SK-N-SH treated with all-trans-retinoic acid at 6 μM for 48 hours (cell line): Measurements from ENCODE around the gene PSMB7.

Source experiments
- ATAC-seq: fragments of 200-7000 bp; cut with Tn5 transposase; 3 replicates; pipeline ENCODE4 v1.9.1; 2020; ENCODE audit warnings: mild to moderate bottlenecking, moderate library complexity
- ARNTL ChIP-seq: fragments of 450-650 bp; formaldehyde crosslinking; IDR thresholded peaks from 2 replicates; pipeline ENCODE4 v1.5.0; 2020; ENCODE audit warnings: low read depth, mild to moderate bottlenecking, moderate library complexity, borderline replicate concordance
- BACH2 ChIP-seq: fragments of 250-450 bp; sonication (Bioruptor Pico); IDR thresholded peaks from 2 replicates; pipeline ENCODE4 v1.9.0; 2021; ENCODE audit warnings: mild to moderate bottlenecking, borderline replicate concordance
- CSDC2 ChIP-seq: fragments of 250-450 bp; sonication (Bioruptor Pico); IDR thresholded peaks from 2 replicates; pipeline ENCODE4 v1.5.0; 2020; ENCODE audit warnings: mild to moderate bottlenecking, moderate library complexity
- ESRRG ChIP-seq: fragments of 250-450 bp; sonication (Bioruptor Pico); IDR thresholded peaks from 2 replicates; pipeline ENCODE4 v1.6.1; 2021; ENCODE audit warnings: mild to moderate bottlenecking
- GLIS3 ChIP-seq: fragments of 250-450 bp; sonication (Bioruptor Pico); IDR thresholded peaks from 2 replicates; pipeline ENCODE4 v1.5.0; 2020; ENCODE audit warnings: mild to moderate bottlenecking, moderate library complexity
- ISL1 ChIP-seq: fragments of 250-450 bp; sonication (Bioruptor Pico); IDR thresholded peaks from 2 replicates; pipeline ENCODE4 v2.1.2; 2022; ENCODE audit warnings: mild to moderate bottlenecking, moderate library complexity
- OSR1 ChIP-seq: fragments of 250-450 bp; sonication (Bioruptor Pico); IDR thresholded peaks from 2 replicates; pipeline ENCODE4 v1.8.0; 2022; ENCODE audit warnings: moderate library complexity, mild to moderate bottlenecking, inconsistent platforms
- PPARA ChIP-seq: fragments of 250-450 bp; sonication (Bioruptor Pico); IDR thresholded peaks from 2 replicates; pipeline ENCODE4 v1.5.0; 2020; ENCODE audit warnings: mild to moderate bottlenecking, borderline replicate concordance
- RARB ChIP-seq: fragments of 250-450 bp; sonication (Bioruptor Pico); IDR thresholded peaks from 2 replicates; pipeline ENCODE4 v1.8.0; 2021; ENCODE audit warnings: mild to moderate bottlenecking, moderate library complexity
- SNAI2 ChIP-seq: fragments of 250-450 bp; sonication (Bioruptor Pico); IDR thresholded peaks from 2 replicates; pipeline ENCODE4 v1.5.0; 2020; ENCODE audit warnings: mild to moderate bottlenecking, moderate library complexity
- TCF4 ChIP-seq: fragments of 250-450 bp; sonication (Bioruptor Pico); IDR thresholded peaks from 2 replicates; pipeline ENCODE4 v1.8.0; 2021; ENCODE audit warnings: mild to moderate bottlenecking, moderate library complexity, borderline replicate concordance
- TOX ChIP-seq: fragments of 250-450 bp; sonication (Bioruptor Pico); IDR thresholded peaks from 2 replicates; pipeline ENCODE4 v1.8.0; 2021; ENCODE audit warnings: mild to moderate bottlenecking, moderate library complexity, borderline replicate concordance
- ZC3H10 ChIP-seq: fragments of 250-450 bp; sonication (Bioruptor Pico); IDR thresholded peaks from 2 replicates; pipeline ENCODE4 v1.5.1; 2021; ENCODE audit warnings: mild to moderate bottlenecking, moderate library complexity
- ZFP3 ChIP-seq: fragments of 250-450 bp; sonication (Bioruptor Pico); IDR thresholded peaks from 2 replicates; pipeline ENCODE4 v1.5.0; 2020; ENCODE audit warnings: mild to moderate bottlenecking, moderate library complexity
- ZFP30 ChIP-seq: fragments of 450-650 bp; formaldehyde crosslinking; IDR thresholded peaks from 2 replicates; pipeline ENCODE4 v1.5.0; 2022; ENCODE audit warnings: mild to moderate bottlenecking, moderate library complexity
- ZNF565 ChIP-seq: fragments of 450-650 bp; formaldehyde crosslinking; conservative IDR thresholded peaks from 2 replicates; pipeline ENCODE4 v1.5.0; 2020; ENCODE audit warnings: low read depth, mild to moderate bottlenecking, moderate library complexity
- ZNF70 ChIP-seq: fragments of 450-650 bp; formaldehyde crosslinking; IDR thresholded peaks from 2 replicates; pipeline ENCODE4 v1.5.0; 2020; ENCODE audit warnings: mild to moderate bottlenecking, moderate library complexity
- ZNF8 ChIP-seq: fragments of 450-650 bp; formaldehyde crosslinking; IDR thresholded peaks from 2 replicates; pipeline ENCODE4 v1.5.0; 2020; ENCODE audit warnings: mild to moderate bottlenecking, moderate library complexity
- TF ChIP-seq, protein P1 (sequence below): fragments of 250-450 bp; sonication (Bioruptor Pico); IDR thresholded peaks from 2 replicates; pipeline ENCODE4 v1.8.0; 2021; ENCODE audit warnings: low read depth, mild to moderate bottlenecking, moderate library complexity, borderline replicate concordance
- TF ChIP-seq, protein P2 (sequence below): fragments of 250-450 bp; sonication (Bioruptor Pico); IDR thresholded peaks from 2 replicates; pipeline ENCODE4 v1.8.0; 2020; ENCODE audit warnings: mild to moderate bottlenecking, moderate library complexity, borderline replicate concordance
- TF ChIP-seq, protein P3 (sequence below): fragments of 250-450 bp; sonication (Bioruptor Pico); IDR thresholded peaks from 2 replicates; pipeline ENCODE4 v1.5.1; 2020; ENCODE audit warnings: low read depth, mild to moderate bottlenecking, moderate library complexity
- TF ChIP-seq, protein P4 (sequence below): fragments of 250-450 bp; sonication (Bioruptor Pico); IDR thresholded peaks from 2 replicates; pipeline ENCODE4 v1.5.1; 2021; ENCODE audit warnings: mild to moderate bottlenecking, moderate library complexity

The PSMB7 gene

DNA sequence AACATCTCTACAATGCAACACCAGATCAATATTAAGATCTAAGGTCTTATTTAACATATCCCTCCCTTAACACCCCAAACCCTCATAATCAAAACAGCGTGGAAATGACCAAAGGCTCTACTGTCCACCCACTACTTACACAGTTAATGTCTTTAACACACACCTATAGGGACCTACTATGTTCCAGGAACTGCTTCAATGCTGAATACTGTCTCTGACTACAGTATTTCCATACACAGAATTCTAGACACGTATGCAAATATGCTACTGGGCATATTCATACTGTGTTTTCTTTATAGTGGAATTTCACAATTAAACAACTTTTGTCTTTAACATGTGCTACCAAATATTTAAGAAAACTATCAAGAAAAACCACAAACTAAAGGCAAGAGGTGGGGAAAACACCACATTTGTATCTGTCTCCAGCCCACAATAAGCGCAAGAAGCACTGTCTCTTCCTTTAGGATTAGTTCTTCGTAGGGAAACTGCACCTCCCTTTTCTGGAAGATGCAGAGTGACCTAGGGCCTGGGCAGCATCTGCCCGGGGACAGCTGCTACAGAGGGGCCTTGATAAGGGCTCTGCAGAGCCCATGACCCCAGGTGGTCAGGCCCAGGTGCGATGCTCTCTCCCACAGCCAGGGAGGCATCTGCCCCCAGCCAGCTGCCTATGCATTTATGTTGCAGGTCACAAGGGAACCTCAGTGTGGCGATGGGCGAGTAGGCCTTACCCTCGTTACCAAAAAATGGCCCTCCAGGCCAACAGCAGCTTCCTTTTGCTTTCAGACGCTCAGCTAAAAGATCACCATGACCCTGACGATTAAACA lies 55.2 kb downstream of the PSMB7 start:
- no peak for TF ChIP-seq ISL1 (CRISPR knock-in tag)
- no peak for TF ChIP-seq BACH2
- no peak for TF ChIP-seq TOX (CRISPR knock-in tag)
- no peak for TF ChIP-seq RARB (CRISPR knock-in tag)
- TF ChIP-seq, protein P1, sequence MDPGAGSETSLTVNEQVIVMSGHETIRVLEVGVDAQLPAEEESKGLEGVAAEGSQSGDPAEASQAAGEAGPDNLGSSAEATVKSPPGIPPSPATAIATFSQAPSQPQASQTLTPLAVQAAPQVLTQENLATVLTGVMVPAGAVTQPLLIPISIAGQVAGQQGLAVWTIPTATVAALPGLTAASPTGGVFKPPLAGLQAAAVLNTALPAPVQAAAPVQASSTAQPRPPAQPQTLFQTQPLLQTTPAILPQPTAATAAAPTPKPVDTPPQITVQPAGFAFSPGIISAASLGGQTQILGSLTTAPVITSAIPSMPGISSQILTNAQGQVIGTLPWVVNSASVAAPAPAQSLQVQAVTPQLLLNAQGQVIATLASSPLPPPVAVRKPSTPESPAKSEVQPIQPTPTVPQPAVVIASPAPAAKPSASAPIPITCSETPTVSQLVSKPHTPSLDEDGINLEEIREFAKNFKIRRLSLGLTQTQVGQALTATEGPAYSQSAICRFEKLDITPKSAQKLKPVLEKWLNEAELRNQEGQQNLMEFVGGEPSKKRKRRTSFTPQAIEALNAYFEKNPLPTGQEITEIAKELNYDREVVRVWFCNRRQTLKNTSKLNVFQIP (CRISPR knock-in tag) = no peak
- no peak for TF ChIP-seq TCF4 (CRISPR knock-in tag)
- TF ChIP-seq PPARA (CRISPR knock-in tag) = no peak
- no peak for TF ChIP-seq ZNF70
- no peak for TF ChIP-seq ZC3H10 (CRISPR knock-in tag)
- no peak for TF ChIP-seq ESRRG (CRISPR knock-in tag)
- no peak for ATAC-seq

DNA sequence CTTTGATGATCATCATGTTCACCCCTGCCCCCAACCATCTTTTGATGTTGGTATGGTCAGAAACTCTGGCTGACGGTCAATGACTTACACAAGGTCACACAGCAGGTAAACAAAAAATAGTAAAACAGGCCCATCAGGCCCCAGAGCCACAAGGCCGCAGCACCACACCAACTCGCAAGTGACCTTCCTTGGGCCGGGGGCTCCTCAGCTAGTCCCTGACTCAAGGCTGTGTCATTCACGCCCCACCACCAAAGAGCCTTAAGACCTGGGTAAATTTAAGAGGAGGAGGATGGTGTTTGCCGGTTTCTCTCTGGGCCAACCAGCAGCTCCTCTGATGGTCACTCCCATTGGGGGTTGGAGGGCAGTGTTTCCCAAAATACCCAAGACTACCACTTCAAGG lies 55.8 kb downstream of the PSMB7 start:
- ATAC-seq = no peak

DNA sequence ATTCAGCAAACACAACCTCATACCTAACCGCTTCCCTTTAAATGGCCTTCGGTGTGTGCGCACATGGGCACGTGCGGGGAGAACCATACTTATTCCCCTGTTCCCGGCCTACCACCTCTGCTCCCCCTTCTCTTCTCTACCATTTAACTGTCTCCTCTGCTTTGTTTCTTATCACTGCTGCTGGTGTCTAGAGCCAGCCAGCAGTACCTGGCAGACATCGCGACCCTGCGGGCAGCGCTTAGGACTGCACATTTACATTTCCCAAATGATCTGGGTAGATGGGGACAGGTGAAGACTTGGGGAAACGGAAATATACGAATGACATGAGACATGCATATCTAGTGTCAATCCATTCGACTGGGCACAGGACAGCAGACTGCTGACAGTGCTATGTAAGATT lies 56.6 kb downstream of the PSMB7 start:
- no peak for TF ChIP-seq TCF4 (CRISPR knock-in tag)
- no peak for TF ChIP-seq OSR1 (CRISPR knock-in tag)
- no peak for TF ChIP-seq ZFP30 (CRISPR knock-in tag)
- TF ChIP-seq ZNF8 (CRISPR knock-in tag) = no peak
- no peak for TF ChIP-seq SNAI2 (CRISPR knock-in tag)
- no peak for TF ChIP-seq BACH2
- no peak for TF ChIP-seq ARNTL
- no peak for TF ChIP-seq TOX (CRISPR knock-in tag)
- TF ChIP-seq ZC3H10 (CRISPR knock-in tag) = no peak
- TF ChIP-seq ZNF565 (CRISPR knock-in tag) = no peak
- TF ChIP-seq GLIS3 = no peak
- TF ChIP-seq ZFP3 (CRISPR knock-in tag) = no peak
- TF ChIP-seq ZNF70 = no peak
- TF ChIP-seq, protein P2, sequence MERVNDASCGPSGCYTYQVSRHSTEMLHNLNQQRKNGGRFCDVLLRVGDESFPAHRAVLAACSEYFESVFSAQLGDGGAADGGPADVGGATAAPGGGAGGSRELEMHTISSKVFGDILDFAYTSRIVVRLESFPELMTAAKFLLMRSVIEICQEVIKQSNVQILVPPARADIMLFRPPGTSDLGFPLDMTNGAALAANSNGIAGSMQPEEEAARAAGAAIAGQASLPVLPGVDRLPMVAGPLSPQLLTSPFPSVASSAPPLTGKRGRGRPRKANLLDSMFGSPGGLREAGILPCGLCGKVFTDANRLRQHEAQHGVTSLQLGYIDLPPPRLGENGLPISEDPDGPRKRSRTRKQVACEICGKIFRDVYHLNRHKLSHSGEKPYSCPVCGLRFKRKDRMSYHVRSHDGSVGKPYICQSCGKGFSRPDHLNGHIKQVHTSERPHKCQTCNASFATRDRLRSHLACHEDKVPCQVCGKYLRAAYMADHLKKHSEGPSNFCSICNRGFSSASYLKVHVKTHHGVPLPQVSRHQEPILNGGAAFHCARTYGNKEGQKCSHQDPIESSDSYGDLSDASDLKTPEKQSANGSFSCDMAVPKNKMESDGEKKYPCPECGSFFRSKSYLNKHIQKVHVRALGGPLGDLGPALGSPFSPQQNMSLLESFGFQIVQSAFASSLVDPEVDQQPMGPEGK (CRISPR knock-in tag) = no peak
- no peak for TF ChIP-seq RARB (CRISPR knock-in tag)
- TF ChIP-seq, protein P3, sequence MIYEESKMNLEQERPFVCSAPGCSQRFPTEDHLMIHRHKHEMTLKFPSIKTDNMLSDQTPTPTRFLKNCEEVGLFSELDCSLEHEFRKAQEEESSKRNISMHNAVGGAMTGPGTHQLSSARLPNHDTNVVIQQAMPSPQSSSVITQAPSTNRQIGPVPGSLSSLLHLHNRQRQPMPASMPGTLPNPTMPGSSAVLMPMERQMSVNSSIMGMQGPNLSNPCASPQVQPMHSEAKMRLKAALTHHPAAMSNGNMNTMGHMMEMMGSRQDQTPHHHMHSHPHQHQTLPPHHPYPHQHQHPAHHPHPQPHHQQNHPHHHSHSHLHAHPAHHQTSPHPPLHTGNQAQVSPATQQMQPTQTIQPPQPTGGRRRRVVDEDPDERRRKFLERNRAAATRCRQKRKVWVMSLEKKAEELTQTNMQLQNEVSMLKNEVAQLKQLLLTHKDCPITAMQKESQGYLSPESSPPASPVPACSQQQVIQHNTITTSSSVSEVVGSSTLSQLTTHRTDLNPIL (CRISPR knock-in tag) = no peak
- TF ChIP-seq, protein P4, sequence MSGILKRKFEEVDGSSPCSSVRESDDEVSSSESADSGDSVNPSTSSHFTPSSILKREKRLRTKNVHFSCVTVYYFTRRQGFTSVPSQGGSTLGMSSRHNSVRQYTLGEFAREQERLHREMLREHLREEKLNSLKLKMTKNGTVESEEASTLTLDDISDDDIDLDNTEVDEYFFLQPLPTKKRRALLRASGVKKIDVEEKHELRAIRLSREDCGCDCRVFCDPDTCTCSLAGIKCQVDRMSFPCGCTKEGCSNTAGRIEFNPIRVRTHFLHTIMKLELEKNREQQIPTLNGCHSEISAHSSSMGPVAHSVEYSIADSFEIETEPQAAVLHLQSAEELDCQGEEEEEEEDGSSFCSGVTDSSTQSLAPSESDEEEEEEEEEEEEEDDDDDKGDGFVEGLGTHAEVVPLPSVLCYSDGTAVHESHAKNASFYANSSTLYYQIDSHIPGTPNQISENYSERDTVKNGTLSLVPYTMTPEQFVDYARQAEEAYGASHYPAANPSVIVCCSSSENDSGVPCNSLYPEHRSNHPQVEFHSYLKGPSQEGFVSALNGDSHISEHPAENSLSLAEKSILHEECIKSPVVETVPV (CRISPR knock-in tag) = no peak
- no peak for TF ChIP-seq ISL1 (CRISPR knock-in tag)
- TF ChIP-seq CSDC2 (CRISPR knock-in tag) = no peak
- TF ChIP-seq, protein P1 (CRISPR knock-in tag) = no peak
- ATAC-seq = no peak

More for the DNA sequence above, 55.8 kb downstream of the PSMB7 start:
- no peak for TF ChIP-seq CSDC2 (CRISPR knock-in tag)
